Fibroblast of skin of right biceps (primary cell): ENCODE measurements around the gene NUDT8.
"Not testable (repeated sequence)": the region's sequence is repeated elsewhere in the genome, so short reads cannot be mapped to it uniquely, and the experiment has no call there.

Source experiments
- DNase-seq: peaks from one replicate; pipeline ENCODE4 v3.0.0-alpha.2; 2013

NUDT8 gene

GRCh38 chr11:67629386-67630227 lies at the start of gene NUDT8:
TSS of gene NUDT8 (minus strand) at chr11:67629937. CDS start at chr11:67629911, 26 bp downstream.
- DNase-seq, result peak; percentile 78

GRCh38 chr11:67675058-67675747 lies 45.5 kb upstream of the NUDT8 start:
- no peak for DNase-seq

- DNase-seq, result no peak
Observed at GRCh38 chr11:67674442-67674871, 44.7 kb upstream of the NUDT8 start, which contains the start of gene ALDH3B2. TSS of gene ALDH3B2 (minus strand) at chr11:67674623. CDS start at chr11:67666935, 7,688 bp downstream.

- no peak for DNase-seq
Observed at GRCh38 chr11:67673902-67674301, 44.2 kb upstream of the NUDT8 start.

GRCh38 chr11:67673358-67673757 lies 43.6 kb upstream of the NUDT8 start:
- DNase-seq, result no peak

GRCh38 chr11:67671211-67671520 lies 41.4 kb upstream of the NUDT8 start:
- DNase-seq, result no peak

- no peak for DNase-seq
Observed at GRCh38 chr11:67670316-67671210, 40.8 kb upstream of the NUDT8 start.

- DNase-seq, result no peak
Observed at GRCh38 chr11:67668192-67668551, 38.4 kb upstream of the NUDT8 start.

- DNase-seq, result no peak
Observed at GRCh38 chr11:67667490-67668191, 37.9 kb upstream of the NUDT8 start.

- no peak for DNase-seq
Observed at GRCh38 chr11:67666676-67667489, 37.1 kb upstream of the NUDT8 start.

- DNase-seq, result no peak
Observed at GRCh38 chr11:67666303-67666645, 36.5 kb upstream of the NUDT8 start.

GRCh38 chr11:67665541-67666302 lies 36.0 kb upstream of the NUDT8 start:
- DNase-seq, result no peak

GRCh38 chr11:67664696-67665540 lies 35.2 kb upstream of the NUDT8 start:
- DNase-seq, result no peak

GRCh38 chr11:67664213-67664585 lies 34.5 kb upstream of the NUDT8 start:
- no peak for DNase-seq

- no peak for DNase-seq
Observed at GRCh38 chr11:67663532-67664212, 33.9 kb upstream of the NUDT8 start.

GRCh38 chr11:67662835-67663531 lies 33.2 kb upstream of the NUDT8 start:
- no peak for DNase-seq

- DNase-seq, result no peak
Observed at GRCh38 chr11:67662142-67662834, 32.6 kb upstream of the NUDT8 start.

- DNase-seq, result not testable (repeated sequence)
Observed at GRCh38 chr11:67660752-67661151, 31.0 kb upstream of the NUDT8 start.
